Umbilical cord (tissue), 2 donors: ENCODE results near the gene AIFM2. TPM values are rescaled to one million over a fixed set of nuclear protein-coding genes. Genes with fewer than 3 reads are reported as not detected.
"Not testable (repeated sequence)": the region's sequence is repeated elsewhere in the genome, so short reads cannot be mapped to it uniquely, and the experiment has no call there.

Source experiments
- DNase-seq: peaks from one replicate; pipeline ENCODE4 v3.0.0-alpha.2; 2015; ENCODE audit warnings: low spot score
- total RNA-seq: library from RNA; depleted of rRNA; stranded (reverse); fragments of >200 nt; gene quantifications from one replicate; pipeline ENCODE4 v1.2.3, GENCODE V29; 2014; ENCODE audit warnings: low replicate concordance; ENCODE audit not compliant: insufficient read depth

AIFM2 gene
- total RNA-seq, 1 donor from 2014 or later, result 2.6 TPM

DNA sequence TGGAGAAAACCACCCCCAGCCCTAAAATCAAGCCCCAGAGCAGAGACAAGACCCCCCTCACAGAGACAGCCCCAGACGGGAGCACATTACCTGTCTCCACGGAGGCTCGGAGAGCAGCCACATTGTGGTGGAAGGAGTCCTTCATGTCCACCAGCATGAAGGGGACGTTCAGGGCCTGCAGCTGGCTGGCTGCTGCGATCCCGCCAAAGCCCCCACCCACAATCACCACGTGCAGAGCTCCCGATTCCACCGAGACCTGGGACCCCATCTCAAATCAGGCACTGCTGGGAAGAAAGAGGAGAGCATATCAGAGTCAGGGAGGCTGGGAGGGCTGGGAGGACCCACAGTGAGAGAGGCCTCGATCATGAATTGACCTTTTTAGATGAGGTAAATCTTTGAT lies 8.8 kb downstream of the AIFM2 start:
- DNase-seq, result no peak

DNA sequence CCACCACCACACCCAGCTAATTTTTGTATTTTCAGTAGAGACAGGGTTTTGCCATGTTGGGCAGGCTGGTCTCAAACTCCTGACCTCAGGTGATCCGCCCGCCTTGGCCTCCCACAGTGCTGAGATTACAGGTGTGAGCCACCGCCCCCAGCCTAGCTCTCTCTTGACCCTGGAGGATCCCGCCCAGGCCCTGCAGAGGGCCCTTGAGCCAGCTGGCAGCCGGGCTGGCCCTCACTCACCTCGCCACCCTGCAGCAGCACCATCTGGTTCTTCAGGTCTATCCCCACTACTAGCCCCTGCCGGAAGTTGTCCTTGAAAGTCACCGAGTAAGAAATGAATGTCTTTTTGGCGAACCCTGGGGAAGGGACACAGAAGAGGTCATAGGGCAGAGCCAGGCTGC lies 9.5 kb downstream of the AIFM2 start:
- DNase-seq, result not testable (repeated sequence)

DNA sequence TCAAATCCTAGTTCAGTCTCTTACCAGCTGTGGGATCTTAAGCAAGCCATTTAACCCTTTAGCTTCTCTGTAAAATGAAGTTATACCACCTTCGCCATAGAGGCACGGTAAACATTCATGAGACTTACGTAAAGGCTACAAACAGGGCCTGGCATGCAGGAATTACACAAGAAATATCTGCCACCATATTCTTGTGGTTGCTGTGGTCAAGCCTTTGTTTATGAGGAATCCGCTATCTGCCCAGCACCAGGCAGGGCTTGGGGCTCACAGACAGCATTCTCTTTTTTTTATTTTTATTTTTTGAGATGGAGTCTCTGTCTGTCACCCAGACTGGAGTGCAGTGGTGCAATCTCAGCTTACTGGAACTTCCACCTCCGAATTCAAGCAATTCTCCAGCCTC lies 9.9 kb downstream of the AIFM2 start:
- DNase-seq, result no peak

DNA sequence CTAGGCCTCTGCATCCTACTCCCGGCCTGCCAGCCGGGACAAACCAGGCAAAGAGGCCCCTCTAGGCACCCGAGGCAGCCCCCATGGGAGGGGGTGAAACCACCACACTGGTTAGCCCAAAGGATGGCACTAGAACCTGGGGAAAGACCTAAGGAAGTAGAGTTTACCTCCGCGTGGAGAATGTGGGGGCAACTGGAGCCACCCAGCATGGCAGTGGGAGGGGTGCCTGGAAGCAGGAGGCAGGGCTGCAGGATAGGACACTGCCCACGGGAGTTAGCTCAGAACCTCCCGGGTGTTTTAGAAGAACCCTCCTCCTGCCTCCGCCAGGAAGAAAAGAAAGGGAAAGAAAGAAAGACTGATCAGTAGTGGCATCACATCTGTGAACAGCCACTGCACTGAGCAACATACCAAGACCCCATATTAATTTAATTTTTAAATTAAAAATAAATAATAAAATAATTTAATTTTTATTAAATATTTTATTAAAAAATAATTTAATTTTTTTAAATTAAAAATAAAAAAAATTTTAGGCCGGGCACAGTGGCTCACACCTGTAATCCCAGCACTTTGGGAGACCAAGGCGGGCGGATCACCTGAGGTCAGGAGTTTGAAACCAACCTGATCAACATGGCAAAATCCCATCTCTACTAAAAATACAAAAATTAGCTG lies 11.2 kb downstream of the AIFM2 start:
- DNase-seq, result no peak

DNA sequence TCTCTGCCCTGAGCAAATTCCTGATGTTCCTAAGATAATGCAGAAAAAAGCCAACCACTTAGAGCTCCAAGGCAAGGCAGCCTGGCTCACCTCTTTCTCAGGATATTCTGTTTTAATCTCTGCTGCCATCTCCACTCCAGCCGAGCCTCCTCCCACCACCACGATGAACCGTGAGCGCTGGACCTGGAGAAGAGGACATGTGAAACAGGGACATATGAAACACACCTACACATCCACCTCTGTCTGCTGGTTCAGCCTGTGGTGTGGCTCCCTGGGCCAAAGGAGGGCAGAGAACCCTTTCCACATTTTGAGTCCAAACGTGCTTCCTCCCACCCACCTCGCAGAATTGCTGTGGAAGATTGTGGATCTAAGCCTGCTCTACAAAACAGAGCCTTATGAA lies 12.2 kb downstream of the AIFM2 start:
- no peak for DNase-seq

DNA sequence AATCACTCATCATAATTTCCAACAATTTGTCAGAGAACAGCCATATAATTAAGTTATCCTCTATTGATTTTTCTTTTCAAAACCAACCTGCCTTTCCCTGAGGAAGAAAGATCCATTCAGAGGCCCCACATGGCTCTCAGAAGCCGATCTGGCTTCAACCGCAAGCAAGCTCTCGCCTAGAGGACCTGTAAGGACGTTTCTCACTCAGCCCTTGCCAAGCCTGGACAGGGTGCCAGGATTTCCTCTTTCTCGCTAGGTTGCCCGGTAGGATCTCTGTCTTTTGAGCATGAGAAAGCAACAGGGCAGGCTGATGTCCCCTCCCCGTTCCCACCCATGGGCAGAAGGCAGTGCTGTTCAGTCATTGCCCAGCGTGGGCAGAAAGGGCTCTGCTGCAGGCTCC lies 13.0 kb downstream of the AIFM2 start:
- DNase-seq, result no peak

DNA sequence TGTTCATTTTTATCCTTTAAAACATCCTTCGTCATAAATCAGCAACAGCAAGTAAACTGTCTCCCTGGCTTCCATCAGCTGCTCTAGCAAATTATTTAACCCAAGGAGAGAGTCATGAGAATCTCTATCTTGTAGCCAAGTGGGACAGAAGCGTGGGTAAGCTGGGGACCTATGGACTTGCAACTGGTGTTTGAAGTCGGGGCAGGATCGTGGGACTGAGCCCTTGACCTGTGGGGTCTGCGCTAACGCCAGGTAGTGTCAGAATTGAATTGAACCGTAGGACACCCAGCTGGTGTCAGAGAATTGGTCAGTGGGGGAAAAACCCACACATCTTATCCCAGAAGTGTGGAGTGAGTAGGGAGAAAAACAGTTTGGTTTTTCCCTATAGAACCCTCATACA lies 13.4 kb downstream of the AIFM2 start:
- no peak for DNase-seq

DNA sequence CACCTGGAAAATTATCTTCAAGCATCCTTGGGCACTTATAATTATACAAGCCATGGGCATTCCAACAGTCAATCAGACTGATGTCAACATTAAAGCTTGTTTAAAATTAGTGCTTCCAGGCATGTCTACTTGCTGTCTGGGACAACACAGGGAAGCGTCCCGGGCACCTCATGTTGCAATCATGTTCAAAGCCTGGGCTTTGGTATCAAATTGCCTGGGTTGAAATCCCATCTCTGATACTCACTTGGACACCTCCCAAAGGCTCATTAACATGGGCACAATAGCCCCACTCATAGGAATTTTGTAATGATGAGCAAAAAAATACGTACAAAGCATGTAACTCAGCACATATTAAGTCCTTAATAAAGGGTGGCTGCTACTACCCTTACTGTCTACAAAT lies 14.4 kb downstream of the AIFM2 start:
- no peak for DNase-seq

DNA sequence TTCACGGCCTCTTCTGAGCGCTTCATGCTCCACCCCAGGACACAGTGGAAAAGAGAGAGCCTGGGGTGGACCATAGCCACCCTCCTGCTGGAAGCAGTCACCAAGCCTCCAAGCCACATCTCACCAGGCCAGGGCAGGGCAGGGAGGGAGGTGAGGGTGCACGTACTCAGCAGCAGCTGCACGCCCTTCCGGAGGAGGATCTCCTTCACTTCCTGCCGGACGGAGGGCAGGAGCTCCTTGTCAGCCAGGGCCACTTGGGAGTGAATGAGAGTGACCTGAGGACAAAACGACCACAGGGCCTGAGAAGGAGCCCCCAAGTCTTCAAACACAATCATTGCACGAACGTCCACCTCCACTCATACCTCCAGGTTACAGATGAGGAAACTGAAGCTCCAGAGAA lies 15.0 kb downstream of the AIFM2 start:
- no peak for DNase-seq

DNA sequence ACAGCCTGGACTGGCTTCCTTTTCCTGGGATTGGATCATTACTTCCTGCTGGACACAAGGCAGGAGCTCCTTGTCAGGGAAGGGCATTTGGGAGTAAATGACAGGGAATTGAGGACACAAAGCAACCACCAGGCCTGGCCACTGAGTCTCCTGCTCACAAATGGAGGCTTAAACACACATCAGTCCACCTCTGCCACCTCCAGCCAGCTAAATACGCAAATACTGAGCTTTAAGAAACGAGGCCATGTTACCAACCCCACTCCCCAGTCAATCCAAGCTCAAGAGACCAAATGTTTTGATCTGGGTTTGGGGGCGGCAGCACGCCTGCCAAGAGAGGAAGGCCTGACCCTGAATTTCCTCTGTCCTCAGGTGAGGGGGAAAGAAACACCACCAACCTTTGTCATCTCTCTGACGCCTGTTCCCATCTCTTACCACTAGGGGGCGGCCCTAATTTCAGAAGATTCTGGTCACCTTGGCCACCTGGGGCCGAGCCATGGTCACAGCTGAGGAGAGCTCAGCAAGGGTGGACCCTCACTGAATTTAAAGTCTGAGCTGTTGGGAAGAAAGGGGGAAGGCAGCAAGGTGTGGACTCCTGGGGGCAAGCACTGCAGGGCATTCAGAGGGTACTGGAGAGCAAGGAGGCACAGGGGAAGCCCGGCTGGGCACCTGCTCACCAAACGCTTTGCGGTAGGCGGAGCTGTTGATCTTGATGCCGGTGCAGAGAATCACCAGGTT lies 16.5 kb downstream of the AIFM2 start:
- peak; percentile 34 for DNase-seq

DNA sequence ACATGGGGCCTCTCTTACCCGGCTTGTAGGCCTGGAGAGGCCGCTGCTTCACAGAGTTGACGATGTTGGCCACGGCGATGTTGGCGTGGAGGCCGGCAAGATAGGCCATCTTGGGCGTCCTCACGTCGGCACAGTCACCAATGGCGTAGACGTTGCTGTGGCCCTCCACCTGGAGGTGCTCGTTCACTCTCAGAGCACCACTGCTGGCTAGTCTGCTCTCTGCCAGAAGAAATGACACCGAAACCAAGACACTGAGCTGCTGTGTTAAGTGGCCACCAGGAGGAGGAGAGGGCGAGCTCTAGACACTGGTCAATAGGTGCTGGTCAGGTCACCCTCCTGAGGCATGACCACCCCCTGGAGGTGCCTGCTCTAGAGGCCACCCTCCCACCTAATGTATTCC lies 17.7 kb downstream of the AIFM2 start:
- no peak for DNase-seq

DNA sequence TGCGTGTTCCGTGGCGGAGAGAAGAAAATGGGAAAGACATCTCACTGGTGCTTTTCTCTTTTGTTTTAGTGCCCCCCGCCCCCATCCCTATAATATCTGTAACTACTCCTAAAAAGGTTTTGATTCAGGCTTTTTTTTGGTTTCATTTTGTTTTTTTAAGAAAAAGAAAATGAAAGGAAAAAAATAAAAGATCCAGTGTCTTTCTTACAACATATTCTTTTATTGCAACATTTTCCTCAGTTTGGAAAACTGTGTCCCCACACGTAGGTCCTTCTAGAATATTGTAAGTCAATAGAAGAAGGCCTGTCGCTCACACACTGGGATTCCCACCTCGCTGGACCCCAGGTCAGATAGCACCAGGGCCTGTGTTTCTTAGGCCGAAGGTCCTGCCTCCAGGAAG lies 20.6 kb downstream of the AIFM2 start:
- no peak for DNase-seq

DNA sequence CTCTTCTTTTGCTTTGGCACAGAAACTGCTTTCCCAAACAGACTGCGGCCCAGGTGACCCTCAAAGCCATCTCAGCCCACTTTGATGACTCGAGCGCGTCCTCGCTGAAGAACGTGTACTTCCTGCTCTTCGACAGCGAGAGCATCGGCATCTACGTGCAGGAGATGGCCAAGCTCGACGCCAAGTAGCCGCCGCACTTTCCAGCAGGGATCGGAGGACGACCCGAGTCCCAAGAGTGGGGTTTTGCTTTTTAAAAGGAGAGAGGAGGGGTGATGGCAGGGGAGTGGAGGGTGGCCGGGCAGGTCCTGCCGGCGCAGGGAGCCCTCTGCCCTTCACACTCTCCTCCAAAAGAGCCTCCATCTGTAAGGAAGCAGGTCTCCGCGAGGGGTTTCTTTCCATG lies 21.1 kb downstream of the AIFM2 start:
- DNase-seq, result no peak

DNA sequence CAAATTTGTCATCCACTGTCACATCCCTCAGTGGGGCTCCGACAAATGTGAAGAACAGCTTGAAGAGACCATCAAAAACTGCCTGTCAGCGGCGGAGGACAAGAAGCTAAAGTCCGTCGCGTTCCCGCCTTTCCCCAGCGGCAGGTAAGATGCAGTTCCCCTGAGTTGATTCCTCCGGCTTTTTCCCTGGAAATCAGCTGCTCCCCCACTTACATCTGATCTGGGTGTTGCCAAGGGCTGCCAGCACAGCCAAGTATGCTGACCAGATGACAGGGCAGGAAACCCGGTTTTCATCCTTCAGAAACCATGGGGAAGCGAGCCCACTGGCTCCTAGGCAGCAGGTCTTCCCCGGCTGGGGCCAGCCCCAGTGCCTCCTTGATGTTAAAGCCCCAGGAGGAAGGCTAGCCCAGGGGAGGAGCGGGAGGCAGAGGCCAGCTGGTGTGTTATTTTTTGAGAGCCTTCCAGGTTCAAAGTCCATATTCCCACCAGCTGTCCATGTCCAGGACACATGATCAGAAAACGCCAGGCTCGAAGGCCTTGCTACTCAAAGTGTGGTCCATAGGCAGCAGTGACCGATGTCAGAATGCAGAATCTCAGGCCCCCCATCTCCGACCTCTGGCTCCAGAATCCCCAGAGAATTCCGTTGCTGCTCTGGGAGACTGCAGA lies 23.4 kb downstream of the AIFM2 start:
- DNase-seq, result no peak

DNA sequence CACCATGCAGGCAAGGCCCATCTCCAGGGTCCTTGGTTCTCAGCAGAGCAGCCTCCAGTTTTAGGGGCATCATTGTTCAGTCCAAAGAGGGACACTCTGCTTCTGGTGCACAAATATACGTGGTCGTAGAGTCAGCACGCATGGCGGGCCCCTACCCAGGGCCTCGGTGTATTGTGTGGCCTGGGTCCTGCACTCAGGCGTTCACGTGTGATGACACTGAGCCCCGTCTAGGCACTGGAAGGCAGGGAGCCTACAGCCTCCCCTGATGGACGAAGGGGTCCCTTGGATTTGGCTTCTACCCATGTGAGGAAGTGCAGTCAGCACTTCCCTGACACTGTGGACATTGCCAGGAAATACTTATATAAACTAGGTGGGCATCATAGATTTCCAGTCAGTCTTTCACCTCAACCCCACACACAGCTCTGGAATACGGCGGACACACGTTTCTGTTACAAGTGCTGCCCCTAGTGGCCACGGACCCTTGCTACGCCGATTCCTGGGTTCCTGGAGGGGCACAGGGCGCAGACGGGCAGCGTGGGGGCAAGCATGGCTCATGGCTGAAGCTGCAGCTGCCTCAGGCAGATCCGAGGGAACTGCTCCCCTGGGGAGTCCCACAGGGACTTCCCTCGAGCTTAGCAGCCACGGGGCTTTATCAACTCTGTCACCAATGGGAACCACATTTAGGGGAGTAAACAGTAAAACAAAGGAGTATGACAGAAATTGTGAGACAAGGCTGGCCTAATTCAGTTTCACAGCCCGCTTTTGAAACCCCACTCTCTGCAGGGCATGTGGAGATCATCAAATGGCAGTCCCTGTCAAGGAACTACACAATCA lies 25.4 kb downstream of the AIFM2 start:
- no peak for DNase-seq

DNA sequence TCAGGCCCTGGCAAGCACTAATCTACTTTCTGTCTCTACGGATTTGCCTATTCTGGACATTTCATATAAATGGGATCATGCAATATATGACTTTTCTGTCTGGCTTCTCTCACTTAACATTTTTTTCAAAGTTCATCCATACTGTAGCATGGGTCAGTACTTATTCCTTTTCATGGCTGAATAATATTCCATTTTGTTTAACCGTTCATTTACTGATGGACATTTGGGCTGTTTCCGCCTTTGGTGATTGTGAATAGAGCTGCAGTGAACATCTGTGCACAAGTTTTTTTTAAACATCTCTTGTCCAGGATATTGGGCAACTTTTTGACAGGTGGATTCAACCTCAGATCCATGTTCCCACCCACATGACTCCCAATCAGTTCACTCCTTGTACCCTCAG lies 31.0 kb downstream of the AIFM2 start:
- no peak for DNase-seq

DNA sequence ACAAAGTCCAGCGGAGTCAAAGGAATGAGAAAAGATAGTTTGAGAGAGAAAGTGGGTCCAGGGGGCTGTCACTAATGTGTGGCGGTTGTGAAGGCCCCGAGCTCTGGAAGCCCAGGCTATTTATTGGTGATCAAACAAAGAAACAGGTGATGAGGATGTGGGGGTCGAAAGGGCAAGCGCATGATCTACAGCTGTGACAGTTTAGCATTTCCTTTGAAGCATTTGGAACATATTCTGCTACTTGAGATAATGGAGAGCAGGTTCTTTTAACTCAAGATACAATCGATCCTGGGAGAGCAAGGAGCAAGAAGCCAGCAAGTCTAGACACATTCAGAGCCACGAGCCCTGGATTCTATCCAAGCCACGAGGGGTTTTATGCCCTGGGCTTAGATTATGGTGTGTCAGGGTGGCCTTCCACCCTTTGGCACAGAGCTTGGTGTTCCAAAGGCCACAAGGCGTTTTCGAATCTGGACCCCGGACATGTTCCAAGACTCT lies 31.5 kb downstream of the AIFM2 start:
- DNase-seq, result not testable (repeated sequence)

DNA sequence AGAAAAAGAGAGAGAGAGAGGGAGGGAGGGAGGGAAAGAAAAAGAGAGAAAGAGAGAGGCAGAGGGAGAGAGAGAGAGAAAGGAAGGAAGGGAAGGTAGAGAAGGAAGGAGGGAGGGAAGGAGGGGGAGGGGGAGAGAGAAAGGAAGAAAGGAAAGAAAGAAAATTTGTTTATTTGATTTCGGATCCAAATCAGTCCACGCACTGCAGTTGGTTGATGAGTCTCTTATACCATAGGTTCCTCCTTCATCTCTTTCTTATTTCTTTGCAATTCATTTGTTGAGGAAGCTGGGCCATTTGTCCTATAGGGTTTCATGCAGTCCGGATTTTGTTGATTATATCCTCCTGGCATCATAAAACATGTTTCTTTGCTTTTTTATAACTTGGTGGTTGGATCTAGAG lies 34.4 kb downstream of the AIFM2 start:
- no peak for DNase-seq

DNA sequence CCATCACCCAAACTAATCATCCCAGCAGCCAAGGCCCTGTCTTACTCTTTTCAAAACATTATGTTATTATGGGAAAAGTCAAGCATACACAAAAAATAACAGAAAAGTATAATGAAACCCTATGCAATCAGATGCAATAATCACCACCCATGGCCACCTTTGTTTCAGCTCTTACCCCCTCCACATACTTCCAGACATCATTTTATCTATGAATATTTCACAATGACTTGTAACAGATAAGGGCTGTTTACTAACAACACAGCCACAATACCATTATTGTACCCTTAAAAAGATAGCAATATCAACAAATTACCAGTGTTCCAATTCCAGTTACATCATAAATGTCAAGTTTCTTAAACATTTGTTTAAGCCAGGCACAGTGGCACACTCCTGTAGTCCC lies 35.2 kb downstream of the AIFM2 start:
- no peak for DNase-seq

DNA sequence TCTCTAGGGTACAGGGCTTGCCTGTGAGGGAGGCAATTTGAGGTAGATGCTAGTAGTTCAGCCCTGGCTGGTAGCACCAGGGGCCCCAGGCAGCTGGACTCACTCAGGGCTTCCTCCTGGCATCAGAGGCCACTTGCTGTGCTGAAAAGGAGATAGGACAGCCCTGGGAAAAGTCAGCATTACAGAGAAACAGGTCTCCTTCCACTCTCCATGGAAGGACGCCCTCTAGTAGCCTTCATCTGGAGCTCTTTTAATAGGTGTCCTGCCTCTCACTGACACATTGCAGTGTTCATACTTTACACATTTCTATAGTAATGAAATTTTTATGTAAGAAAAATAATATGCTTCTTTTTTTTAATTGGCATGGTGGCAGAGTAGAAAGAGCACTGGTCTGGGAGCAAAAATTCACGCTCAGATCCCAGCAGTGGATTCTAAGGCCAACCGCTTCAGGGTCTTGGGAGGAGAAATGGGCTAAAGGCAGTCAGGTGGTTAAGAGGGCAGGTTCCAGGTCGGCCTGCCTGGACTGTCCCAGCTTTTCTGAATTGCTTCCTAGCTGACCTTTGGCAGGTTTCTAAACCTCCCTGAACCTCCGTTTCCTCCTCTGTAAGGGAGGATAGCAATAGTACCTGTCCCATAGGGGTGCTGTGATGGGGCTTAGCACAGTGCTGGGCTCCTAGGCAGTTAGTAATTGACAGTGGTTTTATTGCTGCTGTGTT lies 35.8 kb downstream of the AIFM2 start:
- no peak for DNase-seq

DNA sequence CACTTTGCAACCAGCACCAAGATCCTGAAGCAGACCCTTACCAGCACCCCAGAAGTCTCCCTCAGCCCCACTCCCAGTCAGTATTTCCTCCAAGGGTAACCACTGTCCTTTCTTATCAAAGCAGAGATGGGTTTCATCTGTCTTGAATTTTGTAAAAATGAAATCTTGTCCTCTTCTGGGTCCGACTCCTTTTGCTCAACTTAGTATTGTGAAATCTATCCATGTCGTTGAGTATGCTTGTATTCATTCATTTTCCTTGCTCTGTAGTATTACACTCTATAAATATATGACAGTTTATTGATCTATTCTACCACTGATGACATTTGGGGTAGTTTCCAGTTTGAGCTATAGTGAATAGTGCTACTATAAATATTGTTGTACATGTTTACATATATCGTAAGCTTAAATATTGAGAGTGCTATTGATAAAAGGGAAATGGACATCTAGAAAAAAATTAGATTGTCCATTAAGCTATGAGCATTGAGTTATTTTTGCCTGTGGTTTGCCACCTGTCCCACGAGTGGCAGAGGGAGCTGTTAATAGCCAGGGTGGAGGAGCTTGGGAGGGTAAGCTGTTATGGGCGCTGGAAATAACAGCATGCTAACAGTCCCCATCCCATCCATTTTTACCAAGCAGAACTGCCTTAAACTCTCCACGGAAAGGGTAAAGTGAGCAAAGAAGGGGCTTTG lies 36.5 kb downstream of the AIFM2 start:
- DNase-seq, result no peak
